Ovary (tissue), 3 donors: Measurements from ENCODE around the gene ZNF775.

Experiments used
- CTCF ChIP-seq, 3 donors: fragments of 450-650 bp in 2 of 3; fragments of 200-600 bp in 1 of 3; IDR thresholded peaks; one replicate each; pipeline versions ENCODE4 v1.5.1 to v1.8.0; 2016 to 2022; ENCODE audit warnings: antibody characterized with exemption in 3 of 3, mild to moderate bottlenecking in 1 of 3
- POLR2A ChIP-seq: fragments of 450-650 bp; IDR thresholded peaks from one replicate; pipeline ENCODE4 v1.6.1; 2017; ENCODE audit warnings: antibody characterized with exemption, mild to moderate bottlenecking, moderate library complexity
- donor health status: DM: no; HTN: no; CAD: no.

GRCh38 chr7:150412518-150413488 lies 33.7 kb downstream of the ZNF775 start:
- no peak for TF ChIP-seq CTCF (IDR thresholded peaks at IDR 0.05)
- TF ChIP-seq POLR2A = no peak
